Epithelial cell of esophagus (primary cell): ENCODE measurements around the gene C19orf85.

Experiments used
- DNase-seq: peaks from one replicate; pipeline ENCODE4 v3.0.0; 2010; ENCODE audit warnings: low read depth
- H3K4me3 ChIP-seq: 2 replicates; pipeline ENCODE4 v1.5.1; 2011; ENCODE audit warnings: mild to moderate bottlenecking, low read length, control low read depth
- TF ChIP-seq, protein P1 (sequence below): IDR thresholded peaks from 2 replicates; pipeline ENCODE4 v1.5.1; 2011; ENCODE audit warnings: low read depth, mild to moderate bottlenecking, low read length, control low read depth, inconsistent platforms; ENCODE audit not compliant: insufficient read depth; ENCODE audit errors: missing control alignments

Gene C19orf85

DNA sequence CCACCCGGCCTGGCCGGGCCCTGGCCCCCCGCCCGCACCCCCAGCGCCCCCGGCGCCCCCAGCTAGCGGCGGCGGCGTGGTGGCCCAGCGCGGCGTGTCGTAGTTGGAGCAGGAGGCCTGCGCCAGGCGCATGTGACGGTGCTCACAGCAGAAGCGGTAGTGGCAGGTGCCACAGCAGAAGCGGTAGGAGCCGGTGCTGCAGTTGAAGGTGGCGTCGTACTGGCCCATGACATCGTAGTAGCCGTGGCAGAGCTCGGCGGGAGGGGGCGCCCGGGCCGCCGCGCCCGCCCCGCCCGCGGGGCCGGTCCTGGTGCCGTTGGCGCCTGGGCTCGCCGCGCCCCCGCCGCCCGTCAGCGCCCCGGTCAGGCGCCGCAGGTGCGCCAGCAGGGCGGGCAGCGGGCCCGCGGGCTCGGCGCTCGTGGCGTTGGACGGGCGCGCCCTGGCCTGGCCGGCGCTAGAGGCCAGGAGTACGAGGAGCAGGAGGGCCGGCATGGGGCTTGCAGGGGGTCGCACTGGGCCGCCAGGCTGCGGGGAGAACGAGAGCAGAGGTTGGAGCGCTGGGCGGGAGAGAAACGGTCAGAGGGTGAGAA, 22.1 kb downstream of the C19orf85 start:
- TF ChIP-seq, protein P1, sequence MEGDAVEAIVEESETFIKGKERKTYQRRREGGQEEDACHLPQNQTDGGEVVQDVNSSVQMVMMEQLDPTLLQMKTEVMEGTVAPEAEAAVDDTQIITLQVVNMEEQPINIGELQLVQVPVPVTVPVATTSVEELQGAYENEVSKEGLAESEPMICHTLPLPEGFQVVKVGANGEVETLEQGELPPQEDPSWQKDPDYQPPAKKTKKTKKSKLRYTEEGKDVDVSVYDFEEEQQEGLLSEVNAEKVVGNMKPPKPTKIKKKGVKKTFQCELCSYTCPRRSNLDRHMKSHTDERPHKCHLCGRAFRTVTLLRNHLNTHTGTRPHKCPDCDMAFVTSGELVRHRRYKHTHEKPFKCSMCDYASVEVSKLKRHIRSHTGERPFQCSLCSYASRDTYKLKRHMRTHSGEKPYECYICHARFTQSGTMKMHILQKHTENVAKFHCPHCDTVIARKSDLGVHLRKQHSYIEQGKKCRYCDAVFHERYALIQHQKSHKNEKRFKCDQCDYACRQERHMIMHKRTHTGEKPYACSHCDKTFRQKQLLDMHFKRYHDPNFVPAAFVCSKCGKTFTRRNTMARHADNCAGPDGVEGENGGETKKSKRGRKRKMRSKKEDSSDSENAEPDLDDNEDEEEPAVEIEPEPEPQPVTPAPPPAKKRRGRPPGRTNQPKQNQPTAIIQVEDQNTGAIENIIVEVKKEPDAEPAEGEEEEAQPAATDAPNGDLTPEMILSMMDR = no peak
- H3K4me3 ChIP-seq = no peak overlapping the region
- DNase-seq = no peak

DNA sequence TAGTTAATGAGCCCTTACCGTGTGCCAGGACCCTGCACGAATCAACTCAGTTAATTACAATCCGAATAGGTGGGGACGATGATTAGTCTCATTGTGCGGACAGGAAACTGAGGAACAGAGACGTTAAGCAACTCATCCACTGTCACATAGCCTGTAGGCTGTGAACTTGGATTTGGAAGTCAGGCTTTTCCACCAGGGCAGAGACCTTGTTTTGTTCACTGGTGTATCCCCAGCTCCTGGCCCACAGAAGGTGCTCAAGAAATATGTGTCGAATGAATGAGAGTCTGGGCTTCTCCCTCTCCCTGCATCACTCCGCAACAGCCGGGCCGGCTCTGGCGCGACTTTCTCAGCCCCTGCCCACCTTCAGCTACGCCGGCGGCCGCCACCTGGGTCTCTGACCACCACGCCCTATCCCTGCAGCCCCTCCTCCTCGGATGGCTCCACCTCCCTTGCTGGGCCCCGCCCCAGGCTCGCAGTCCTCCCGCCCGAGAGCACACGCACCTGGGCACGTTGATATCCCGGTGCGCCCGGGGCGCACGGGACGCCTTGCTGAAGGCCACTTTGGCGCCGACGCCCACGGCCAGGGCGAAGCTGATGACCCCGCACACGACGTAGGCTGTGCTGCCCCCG, 22.7 kb downstream of the C19orf85 start:
- peak; percentile 23 for DNase-seq
- H3K4me3 ChIP-seq = no peak overlapping the region
- TF ChIP-seq, protein P1 = no peak

DNA sequence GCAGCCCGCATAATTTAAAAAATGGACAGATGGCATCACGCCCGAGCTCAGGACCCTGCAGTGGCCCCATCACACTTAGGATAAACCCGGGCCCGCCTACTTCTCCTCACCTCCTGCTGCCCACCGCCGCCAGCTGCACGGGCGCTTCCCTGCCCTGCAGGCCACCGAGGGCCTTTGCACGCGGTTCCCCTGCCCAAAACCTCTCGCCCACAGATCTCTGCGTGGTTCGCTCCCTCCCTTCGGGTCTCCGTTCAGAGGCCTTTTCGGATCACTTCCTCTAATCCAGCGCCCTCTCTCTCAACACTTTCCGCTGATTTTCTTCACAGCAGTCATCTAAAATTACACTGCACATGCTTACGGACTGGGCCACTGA, 23.2 kb downstream of the C19orf85 start:
- TF ChIP-seq, protein P1 = no peak
- H3K4me3 ChIP-seq = no peak overlapping the region
- no peak for DNase-seq

DNA sequence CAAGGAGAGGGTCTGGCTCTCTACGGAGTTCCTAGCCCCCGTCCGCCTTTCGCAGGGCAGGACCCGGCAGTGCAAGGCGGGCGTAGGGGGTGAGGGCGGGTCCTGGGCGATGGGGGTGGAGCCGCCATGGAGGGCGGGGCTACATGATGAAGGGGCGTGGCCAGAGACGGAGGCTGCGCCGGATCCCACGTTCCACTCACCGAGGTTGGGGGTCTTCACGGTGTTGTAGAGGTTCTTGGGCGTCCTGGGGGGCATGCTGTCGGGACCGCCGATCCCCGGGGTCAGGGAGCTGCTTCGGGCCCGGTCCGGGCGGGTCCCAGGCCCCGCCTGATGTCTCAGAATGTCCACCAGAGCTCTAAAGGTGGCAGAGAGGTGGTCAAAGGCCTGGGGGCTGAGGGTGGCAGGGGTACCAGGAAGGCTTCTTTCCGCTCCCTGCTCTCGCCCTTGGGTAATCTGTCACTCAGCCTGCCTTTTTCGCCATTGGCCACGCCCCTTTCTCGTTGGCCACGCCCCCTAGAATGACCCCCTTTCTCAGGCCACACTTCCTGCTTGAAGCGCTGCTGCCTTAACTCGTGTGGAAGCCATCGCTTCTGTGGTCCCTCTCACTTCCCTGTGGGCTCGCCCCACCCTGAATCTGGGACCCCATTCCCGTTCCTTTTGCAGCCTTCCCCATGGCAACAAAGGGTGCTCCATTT, 24.0 kb downstream of the C19orf85 start:
- H3K4me3 ChIP-seq = no peak overlapping the region
- TF ChIP-seq, protein P1 = no peak
- DNase-seq = no peak

DNA sequence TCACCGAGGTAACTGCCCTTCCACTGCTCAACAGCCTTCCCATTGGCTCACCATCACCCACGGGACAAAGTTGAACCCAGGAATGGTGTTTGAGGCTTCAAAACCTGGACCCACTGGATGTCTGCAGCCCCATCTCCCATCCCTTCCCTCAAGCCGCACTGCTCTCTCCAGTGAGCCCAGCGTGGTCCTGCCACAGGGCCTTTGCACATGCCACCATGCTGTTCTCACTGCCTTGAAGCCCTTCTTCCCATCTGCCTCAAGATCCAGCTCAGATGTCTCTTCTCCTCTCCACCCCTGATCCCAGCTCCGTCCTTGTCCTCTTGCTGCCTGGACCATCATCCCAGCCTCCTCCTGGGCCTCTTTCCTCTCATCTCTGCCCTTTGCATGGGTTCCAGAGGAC, 25.5 kb downstream of the C19orf85 start:
- DNase-seq = no peak
- no peak overlapping the region for H3K4me3 ChIP-seq
- TF ChIP-seq, protein P1 = no peak

DNA sequence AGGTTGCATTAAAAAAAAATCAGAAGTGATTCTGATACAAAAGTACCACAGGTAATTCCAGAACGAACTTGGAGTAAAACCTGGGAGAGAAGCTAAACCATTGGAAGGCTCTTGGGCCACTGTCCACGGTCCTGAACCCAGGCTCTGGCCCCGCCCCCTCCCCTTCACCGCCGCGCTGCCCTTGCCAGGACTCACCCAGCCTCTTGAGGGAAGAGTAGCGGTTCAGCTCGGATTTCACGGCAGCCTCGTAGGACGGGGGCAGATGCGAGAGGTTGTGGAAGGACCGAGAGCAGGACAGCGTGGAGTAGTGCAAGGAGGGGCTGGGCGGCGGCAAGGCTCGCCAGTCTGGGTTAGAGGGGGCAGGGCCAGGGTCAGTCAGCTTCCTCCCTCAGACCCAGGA, 27.1 kb downstream of the C19orf85 start:
- DNase-seq = peak; percentile 74
- no peak overlapping the region for H3K4me3 ChIP-seq
- TF ChIP-seq, protein P1 = no peak
